DOHH2 (cell line): ENCODE measurements around the gene EYA4.

Source experiments
- H3F3A ChIP-seq: fragments of 200-600 bp; sonication (generic), shearing (Covaris generic); 2 replicates; pipeline ENCODE4 v1.6.0; 2016; ENCODE audit warnings: antibody characterized with exemption, mild to moderate bottlenecking; ENCODE audit not compliant: control insufficient read depth, insufficient read depth
- H3K27ac ChIP-seq: fragments of 200-600 bp; sonication (generic); 2 replicates; pipeline ENCODE4 v1.5.1; 2014; ENCODE audit warnings: low read depth, mild to moderate bottlenecking, low read length, moderate library complexity
- H3K27me3 ChIP-seq: fragments of 200-600 bp; sonication (generic); 2 replicates; pipeline ENCODE4 v1.6.1; 2014; ENCODE audit warnings: mild to moderate bottlenecking, low read length, mixed read lengths; ENCODE audit not compliant: control insufficient read depth
- H3K36me3 ChIP-seq: fragments of 200-600 bp; sonication (generic); 2 replicates; pipeline ENCODE4 v1.6.1; 2014; ENCODE audit warnings: mild to moderate bottlenecking, low read length, moderate library complexity, mixed read lengths; ENCODE audit not compliant: control insufficient read depth
- H3K4me1 ChIP-seq: fragments of 200-600 bp; sonication (generic); 2 replicates; pipeline ENCODE4 v1.6.1; 2014; ENCODE audit warnings: mild to moderate bottlenecking, low read length, mixed read lengths; ENCODE audit not compliant: control insufficient read depth
- H3K4me2 ChIP-seq: fragments of 200-600 bp; sonication (generic); 2 replicates; pipeline ENCODE4 v1.6.0; 2014; ENCODE audit warnings: mild to moderate bottlenecking, low read length, moderate library complexity
- H3K4me3 ChIP-seq: fragments of 200-600 bp; sonication (generic); 2 replicates; pipeline ENCODE4 v1.5.1; 2014; ENCODE audit warnings: mild to moderate bottlenecking, low read length, mixed read lengths
- H3K79me2 ChIP-seq: fragments of 200-600 bp; sonication (generic); 2 replicates; pipeline ENCODE4 v1.6.1; 2014; ENCODE audit warnings: mild to moderate bottlenecking, low read length, mixed read lengths; ENCODE audit not compliant: control insufficient read depth
- H3K9me2 ChIP-seq: fragments of 200-600 bp; sonication (generic); replicated peaks from 2 replicates; pipeline ENCODE4 v1.6.1; 2014; ENCODE audit warnings: mild to moderate bottlenecking, low read length, mixed read lengths; ENCODE audit not compliant: control insufficient read depth
- H3K9me3 ChIP-seq: fragments of 200-600 bp; sonication (generic); 2 replicates; pipeline ENCODE4 v1.6.1; 2014; ENCODE audit warnings: antibody characterized with exemption, low read length, mixed read lengths; ENCODE audit not compliant: control insufficient read depth, insufficient read depth
- H4K20me1 ChIP-seq: fragments of 200-600 bp; sonication (generic); 2 replicates; pipeline ENCODE4 v1.6.0; 2014; ENCODE audit warnings: low read depth, mild to moderate bottlenecking, antibody characterized with exemption, low read length, moderate library complexity; ENCODE audit not compliant: control insufficient read depth, insufficient read depth
- CTCF ChIP-seq: fragments of 200-600 bp; sonication (generic); IDR thresholded peaks from one replicate; pipeline ENCODE4 v1.5.1; 2014; ENCODE audit warnings: antibody characterized with exemption, mild to moderate bottlenecking, low read depth, low read length; ENCODE audit not compliant: poor library complexity, severe bottlenecking
- EZH2phosphoT487 ChIP-seq: fragments of 200-600 bp; sonication (generic); IDR thresholded peaks from 2 replicates; pipeline ENCODE4 v1.6.1; 2017; ENCODE audit warnings: borderline replicate concordance, mild to moderate bottlenecking, antibody characterized with exemption, low read length, moderate library complexity, mixed read lengths

EYA4 gene

GRCh38 chr6:133436652-133437051 lies 195.5 kb downstream of the EYA4 start:
- TF ChIP-seq CTCF (no peak), EZH2phosphoT487 (no peak)
- Histone ChIP-seq H3K9me3 (no peaks in the 10 kb centered on the region), H3K4me2 (no peak overlapping the region), H4K20me1 (no peaks in the 10 kb centered on the region), H3K36me3 (no peaks in the 10 kb centered on the region), H3K27me3 (no peaks in the 10 kb centered on the region), H3K27ac (no peak overlapping the region), H3K4me3 (no peak overlapping the region), H3K4me1 (no peaks in the 10 kb centered on the region), H3K9me2 (no peaks in the 10 kb centered on the region), H3K79me2 (no peaks in the 10 kb centered on the region), H3F3A (no peaks in the 10 kb centered on the region)

- Histone ChIP-seq H3K4me3 (no peak overlapping the region), H3K27ac (no peak overlapping the region), H3K9me2 (no peaks in the 10 kb centered on the region), H3K4me2 (no peak overlapping the region), H3K27me3 (no peaks in the 10 kb centered on the region), H3K79me2 (no peaks in the 10 kb centered on the region), H3K4me1 (no peaks in the 10 kb centered on the region), H3F3A (no peaks in the 10 kb centered on the region), H3K9me3 (no peaks in the 10 kb centered on the region), H3K36me3 (no peaks in the 10 kb centered on the region), H4K20me1 (no peaks in the 10 kb centered on the region)
- TF ChIP-seq CTCF (no peak), EZH2phosphoT487 (no peak)
Observed at GRCh38 chr6:133441491-133441890, 200.3 kb downstream of the EYA4 start.

- TF ChIP-seq EZH2phosphoT487, result no peak
- TF ChIP-seq CTCF, result no peak
- no peaks in the 10 kb centered on the region for H3K79me2 ChIP-seq
- H3K4me1 ChIP-seq, result no peaks in the 10 kb centered on the region
- H3K4me2 ChIP-seq, result no peak overlapping the region
- H3K27ac ChIP-seq, result no peak overlapping the region
- no peaks in the 10 kb centered on the region for H3K27me3 ChIP-seq
- H3F3A ChIP-seq, result no peaks in the 10 kb centered on the region
- H3K9me3 ChIP-seq, result no peaks in the 10 kb centered on the region
- no peaks in the 10 kb centered on the region for H3K9me2 ChIP-seq
- H4K20me1 ChIP-seq, result no peaks in the 10 kb centered on the region
- H3K36me3 ChIP-seq, result no peaks in the 10 kb centered on the region
- no peak overlapping the region for H3K4me3 ChIP-seq
Observed at GRCh38 chr6:133446789-133447188, 205.6 kb downstream of the EYA4 start.

- H3F3A ChIP-seq, result no peaks in the 10 kb centered on the region
- no peaks in the 10 kb centered on the region for H4K20me1 ChIP-seq
- H3K4me3 ChIP-seq, result no peak overlapping the region
- H3K27ac ChIP-seq, result no peak overlapping the region
- no peaks in the 10 kb centered on the region for H3K9me2 ChIP-seq
- H3K36me3 ChIP-seq, result no peaks in the 10 kb centered on the region
- H3K79me2 ChIP-seq, result no peaks in the 10 kb centered on the region
- H3K4me2 ChIP-seq, result no peak overlapping the region
- no peaks in the 10 kb centered on the region for H3K4me1 ChIP-seq
- H3K27me3 ChIP-seq, result no peaks in the 10 kb centered on the region
- H3K9me3 ChIP-seq, result no peaks in the 10 kb centered on the region
- TF ChIP-seq EZH2phosphoT487 (no peak), CTCF (no peak)
Observed at GRCh38 chr6:133447924-133448323, 206.8 kb downstream of the EYA4 start.
